ENCODE measurements around the gene FN3KRP.
"Not testable (repeated sequence)": the region's sequence is repeated elsewhere in the genome, so short reads cannot be mapped to it uniquely, and the experiment has no call there.

Gene FN3KRP

GRCh38 chr17:82709676-82710498 lies 6.6 kb upstream of the FN3KRP start:
- no peak for DNase-seq

GRCh38 chr17:82710499-82711232 lies 5.8 kb upstream of the FN3KRP start:
- DNase-seq = no peak

- DNase-seq = no peak
These were observed 3.3 kb upstream of the FN3KRP start for GRCh38 chr17:82713071-82713723.

- DNase-seq = no peak
These were observed 2.6 kb downstream of the FN3KRP start for GRCh38 chr17:82718986-82719685.

GRCh38 chr17:82720204-82720603 lies 3.7 kb downstream of the FN3KRP start:
- DNase-seq = no peak

- no peak for DNase-seq
These were observed 6.0 kb downstream of the FN3KRP start for GRCh38 chr17:82722341-82723013.

- DNase-seq = no peak
These were observed 6.8 kb downstream of the FN3KRP start for GRCh38 chr17:82723169-82723807.

- DNase-seq = no peak
These were observed 9.9 kb downstream of the FN3KRP start for GRCh38 chr17:82726427-82726826.

GRCh38 chr17:82729479-82730260 lies 13.2 kb downstream of the FN3KRP start:
- no peak for DNase-seq

- DNase-seq = no peak
These were observed 15.7 kb downstream of the FN3KRP start for GRCh38 chr17:82732118-82732743.

- DNase-seq = peak; percentile 31
These were observed 18.7 kb downstream of the FN3KRP start, which contains the start of gene FN3K for GRCh38 chr17:82734987-82735866. Gene FN3K, plus strand, starts transcription at chr17:82735615. Its CDS starts 22 bp downstream, at chr17:82735637.

- no peak for DNase-seq
These were observed 20.1 kb downstream of the FN3KRP start for GRCh38 chr17:82736511-82737185.

GRCh38 chr17:82737967-82738877 lies 21.7 kb downstream of the FN3KRP start:
- DNase-seq = no peak

GRCh38 chr17:82740906-82741759 lies 24.6 kb downstream of the FN3KRP start:
- DNase-seq = no peak

- no peak for DNase-seq
These were observed 27.1 kb downstream of the FN3KRP start for GRCh38 chr17:82743344-82744219.

GRCh38 chr17:82744736-82745135 lies 28.2 kb downstream of the FN3KRP start:
- not testable (repeated sequence) for DNase-seq

All from NCI-H2107 (cell line).